8988T (cell line): Measurements from ENCODE around the gene GFRA1.
"Not testable (repeated sequence)": the region's sequence is repeated elsewhere in the genome, so short reads cannot be mapped to it uniquely, and the experiment has no call there.

ENCODE experiments used
- DNase-seq: peaks from one replicate; pipeline ENCODE4 v3.0.0; 2011

GFRA1 gene

DNA sequence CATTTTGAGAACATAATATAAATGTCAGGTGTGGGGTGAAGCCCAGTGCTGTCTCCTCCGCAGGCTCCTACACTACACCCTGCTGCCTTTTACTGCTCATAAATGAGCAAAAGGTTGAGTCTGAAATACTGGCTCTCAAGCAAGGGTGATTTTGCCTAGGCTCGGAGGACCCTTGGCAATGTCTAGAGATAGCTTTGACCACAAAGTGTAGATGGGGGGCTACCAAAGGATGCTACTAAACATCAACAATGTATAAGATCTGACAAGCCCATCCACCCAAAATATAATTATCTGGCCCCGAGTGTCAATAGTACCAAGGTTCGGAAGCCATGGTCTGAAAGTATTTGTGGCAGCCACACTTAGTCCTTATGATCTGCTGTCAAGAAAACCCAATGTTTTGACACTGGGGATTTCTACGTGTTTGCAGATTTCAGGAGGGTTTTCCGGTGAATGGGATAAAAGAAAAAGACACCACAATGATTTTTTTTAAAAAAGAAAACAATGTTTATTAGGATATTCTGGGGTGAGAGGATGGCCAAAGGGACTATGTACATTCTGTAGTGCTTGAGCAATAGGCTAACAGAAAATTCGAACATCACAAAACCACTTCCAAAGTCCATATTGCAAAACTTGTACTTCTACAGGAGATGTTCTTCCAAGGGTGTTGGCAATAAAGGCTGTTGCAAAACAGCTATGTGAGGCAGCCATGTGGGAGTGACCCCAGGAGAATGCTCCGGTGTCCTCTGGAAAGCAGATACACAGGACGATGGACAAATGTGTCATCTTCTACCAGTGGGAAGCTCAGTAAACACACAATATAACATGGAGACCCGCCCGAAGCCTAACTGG, 216.3 kb downstream of the GFRA1 start:
- DNase-seq: no peak

DNA sequence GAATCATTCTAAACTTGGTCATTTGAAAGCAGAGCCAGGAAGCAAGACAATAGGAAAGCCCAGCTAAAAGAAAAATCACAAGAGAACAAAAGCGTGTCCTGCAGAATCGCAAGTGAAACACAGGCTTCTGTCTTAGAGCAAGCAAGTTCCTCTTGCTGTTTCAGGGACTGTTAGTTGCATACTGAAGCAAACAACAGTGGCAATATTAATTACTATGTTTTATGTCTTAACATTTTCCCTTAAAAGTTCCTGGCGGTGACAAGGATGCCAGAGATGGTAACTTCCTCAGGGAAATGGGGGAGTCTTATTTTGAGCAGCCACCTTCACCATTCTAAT, 217.1 kb downstream of the GFRA1 start:
- no peak for DNase-seq

DNA sequence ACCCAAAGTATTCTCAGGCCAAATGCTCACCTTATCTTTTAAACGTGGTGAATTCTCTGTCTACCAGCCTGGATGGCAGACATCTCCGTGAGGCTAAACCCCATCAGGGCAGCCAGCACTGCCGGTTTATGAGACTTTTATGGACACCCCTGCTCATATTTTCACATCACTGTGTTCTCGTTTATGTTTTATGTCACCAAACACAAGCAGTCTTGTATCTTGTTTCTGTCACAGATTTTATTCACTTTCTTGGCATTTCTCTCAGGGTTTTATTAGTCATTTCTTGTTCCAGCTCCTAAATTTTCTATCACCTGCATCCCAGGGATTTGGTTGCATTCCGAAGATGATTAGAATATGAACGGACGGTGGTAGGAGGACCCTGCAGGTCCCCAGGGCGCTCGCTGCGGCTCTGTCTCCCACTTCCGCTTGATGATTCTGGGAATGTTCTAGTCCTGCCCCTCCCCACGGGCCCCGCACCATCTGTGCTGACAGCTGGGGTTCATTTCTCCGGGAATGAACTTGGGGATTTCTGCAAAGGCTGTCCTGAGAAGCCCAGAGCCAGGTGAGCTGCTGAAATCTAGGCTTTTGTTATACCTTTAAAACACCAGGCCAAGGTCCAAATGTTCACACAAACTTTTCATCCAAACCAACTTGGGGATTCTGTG, 217.6 kb downstream of the GFRA1 start:
- no peak for DNase-seq

DNA sequence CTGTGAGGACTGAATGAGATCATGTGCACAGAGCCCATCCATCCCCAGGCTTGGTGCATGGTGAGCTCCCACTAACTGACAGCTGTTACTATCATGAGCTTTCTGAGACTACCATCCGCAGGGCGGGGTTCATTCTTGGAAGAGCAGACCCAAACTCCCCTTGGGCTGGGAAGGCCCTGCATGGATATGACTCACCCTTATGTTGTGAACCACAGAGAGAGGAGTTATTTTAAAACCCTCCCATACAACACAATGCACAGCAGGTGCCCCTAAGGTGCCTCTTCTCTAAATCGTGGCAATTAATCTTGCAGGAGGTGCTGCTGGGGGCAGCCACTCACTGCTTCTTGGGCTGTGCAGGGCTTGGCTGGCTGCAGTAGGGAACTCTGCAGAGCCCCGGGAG, 219.1 kb downstream of the GFRA1 start:
- no peak for DNase-seq

GRCh38 chr10:116053009-116053730, 219.8 kb downstream of the GFRA1 start:
- DNase-seq: not testable (repeated sequence)

GRCh38 chr10:116052522-116052921, 220.5 kb downstream of the GFRA1 start:
- not testable (repeated sequence) for DNase-seq

- no peak for DNase-seq
Observed at GRCh38 chr10:116049974-116050304, 223.1 kb downstream of the GFRA1 start.

DNA sequence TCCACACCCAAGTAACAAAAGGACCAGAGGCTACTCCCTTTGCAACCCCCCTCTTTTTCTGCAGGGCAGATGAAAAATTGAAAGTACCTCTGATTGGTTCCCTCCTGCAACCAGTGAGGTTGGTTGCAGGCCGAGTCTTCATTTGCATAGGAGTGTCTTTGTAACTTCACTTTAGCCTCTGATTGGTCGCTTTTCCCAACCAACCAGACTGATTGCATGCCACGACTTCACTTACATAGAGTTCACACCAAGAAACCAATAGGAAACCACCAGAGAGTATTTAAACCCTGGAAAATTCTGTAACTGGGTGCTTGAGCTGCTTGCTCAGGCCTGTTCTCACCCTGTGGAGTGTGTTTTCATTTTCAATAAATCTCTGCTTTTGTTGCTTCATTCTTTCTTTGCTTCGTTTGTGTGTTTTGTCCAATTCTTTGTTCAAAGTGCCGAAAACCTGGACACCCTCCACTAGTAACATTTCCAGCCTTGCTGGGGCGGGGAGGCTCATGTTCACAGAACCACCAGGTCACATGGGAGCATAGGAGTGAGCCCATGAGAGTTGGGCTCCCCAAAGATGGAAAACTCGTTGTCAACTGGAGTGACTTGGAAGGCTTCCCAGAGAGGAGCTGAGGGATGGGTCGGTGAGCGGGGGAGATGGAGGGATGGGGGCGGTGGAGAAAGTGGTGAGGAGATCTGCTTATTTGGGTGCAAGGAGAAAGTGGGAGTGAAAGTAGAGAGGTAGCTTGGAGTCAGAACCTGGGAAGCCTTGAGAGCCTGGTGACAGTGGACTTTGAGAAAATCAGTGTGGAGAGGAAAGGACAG, 223.6 kb downstream of the GFRA1 start:
- no peak for DNase-seq

DNA sequence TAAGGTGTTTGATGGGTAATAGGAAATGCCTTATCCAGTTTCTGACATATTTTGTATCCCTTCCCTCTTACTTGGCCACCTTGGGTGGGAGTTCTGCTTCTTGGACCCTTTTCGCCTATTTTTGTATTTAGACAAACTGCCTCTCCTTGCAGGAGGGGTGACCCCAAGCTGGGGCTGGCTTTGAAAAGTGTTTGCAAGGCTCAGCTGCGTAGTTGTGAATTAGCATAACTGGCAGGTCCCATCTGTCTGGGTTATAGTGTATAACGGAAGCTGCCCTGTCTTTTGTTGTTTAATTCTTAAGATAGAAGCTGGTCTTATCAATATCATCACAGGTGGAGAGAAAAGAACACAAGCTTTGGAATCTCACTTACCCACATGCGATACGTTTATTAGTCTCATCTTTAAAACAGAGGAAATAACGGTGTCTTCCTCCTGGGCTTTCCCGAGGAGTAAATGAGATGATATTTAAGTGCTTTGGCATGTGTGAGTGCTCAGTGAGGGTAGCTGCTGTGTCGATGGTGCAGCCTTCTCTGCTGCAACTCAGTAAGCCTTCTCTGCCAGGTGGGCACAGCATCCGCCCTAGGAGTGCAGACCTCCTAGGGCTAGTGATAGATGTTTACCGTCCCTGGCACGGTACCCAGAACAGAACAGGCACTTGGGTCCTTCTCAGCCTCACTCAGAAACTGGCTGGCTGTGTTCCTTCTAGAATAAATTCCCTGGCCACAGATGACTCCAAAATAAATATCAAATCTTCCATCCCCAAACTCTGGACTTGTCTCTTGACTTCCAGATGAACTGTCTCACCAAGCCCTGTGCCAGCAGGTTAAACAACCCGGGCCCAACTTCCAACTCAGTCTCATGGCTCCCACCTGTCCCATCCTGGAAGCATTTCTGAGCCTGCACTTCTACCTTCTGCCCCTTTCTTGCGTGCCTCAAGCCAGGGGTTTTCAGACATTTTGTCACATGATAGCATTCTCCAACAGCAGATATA, 227.3 kb downstream of the GFRA1 start:
- no peak for DNase-seq

GRCh38 chr10:116044801-116045248, 228.2 kb downstream of the GFRA1 start:
- no peak for DNase-seq

DNA sequence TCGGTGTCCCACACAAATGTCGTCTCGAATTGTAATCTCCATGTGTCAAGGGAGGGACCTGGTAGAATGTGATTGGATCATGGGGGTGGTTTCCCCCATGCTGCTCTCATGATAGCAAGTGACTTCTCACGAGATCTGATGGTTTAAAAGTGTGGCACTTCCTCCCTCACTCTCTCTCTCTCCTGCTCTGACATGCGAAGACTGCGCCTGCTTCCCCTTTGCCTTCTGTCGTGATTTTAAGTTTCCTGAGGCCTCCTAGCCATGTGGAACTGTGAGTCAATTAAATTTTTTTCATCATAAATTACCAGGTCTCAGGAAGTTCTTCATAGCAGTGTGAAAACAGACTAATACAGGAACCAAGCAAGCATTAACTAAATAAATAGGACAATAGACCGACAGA, 229.1 kb downstream of the GFRA1 start:
- no peak for DNase-seq

- DNase-seq: no peak
Observed at GRCh38 chr10:116043304-116043703, 229.7 kb downstream of the GFRA1 start.

DNA sequence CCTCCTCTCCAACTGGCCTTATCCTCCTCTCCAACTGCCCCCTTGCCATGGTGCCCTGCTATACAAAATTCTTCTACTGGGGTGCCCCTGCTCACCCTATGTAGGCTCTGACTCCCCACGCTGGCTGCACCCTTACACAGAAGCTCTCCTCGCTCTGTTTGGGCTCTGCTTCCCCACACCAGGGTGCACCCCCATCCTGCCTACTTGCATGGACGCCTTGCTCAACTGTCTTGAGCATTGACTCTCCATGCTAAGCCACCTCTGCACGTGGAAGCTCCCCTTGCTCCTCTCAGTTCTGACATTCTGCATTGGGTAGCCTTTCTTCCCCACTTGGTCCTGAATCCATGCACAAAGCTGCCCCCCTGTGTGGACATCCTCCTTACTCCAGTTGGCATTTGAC, 231.1 kb downstream of the GFRA1 start:
- DNase-seq: no peak

DNA sequence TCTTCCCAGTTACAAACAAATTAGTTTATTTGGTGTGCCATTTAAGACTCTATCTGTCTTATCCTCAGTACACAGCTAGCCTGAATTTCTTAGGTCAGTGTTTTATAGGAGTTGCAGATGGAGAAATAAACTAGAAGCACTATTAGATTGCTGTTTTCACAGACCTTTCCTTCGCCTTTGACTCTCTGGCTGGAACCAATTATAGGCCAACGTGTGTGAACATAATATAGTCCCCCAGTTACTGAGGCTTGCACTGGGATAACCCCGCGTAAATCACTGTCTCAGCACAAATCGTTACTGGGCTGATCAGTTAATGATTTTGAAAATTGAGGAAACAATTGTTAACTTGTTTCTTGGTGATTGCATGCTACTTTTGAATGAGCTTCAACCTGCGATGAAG, 233.4 kb downstream of the GFRA1 start:
- no peak for DNase-seq

- no peak for DNase-seq
Observed at GRCh38 chr10:116038259-116038658, 234.7 kb downstream of the GFRA1 start.

DNA sequence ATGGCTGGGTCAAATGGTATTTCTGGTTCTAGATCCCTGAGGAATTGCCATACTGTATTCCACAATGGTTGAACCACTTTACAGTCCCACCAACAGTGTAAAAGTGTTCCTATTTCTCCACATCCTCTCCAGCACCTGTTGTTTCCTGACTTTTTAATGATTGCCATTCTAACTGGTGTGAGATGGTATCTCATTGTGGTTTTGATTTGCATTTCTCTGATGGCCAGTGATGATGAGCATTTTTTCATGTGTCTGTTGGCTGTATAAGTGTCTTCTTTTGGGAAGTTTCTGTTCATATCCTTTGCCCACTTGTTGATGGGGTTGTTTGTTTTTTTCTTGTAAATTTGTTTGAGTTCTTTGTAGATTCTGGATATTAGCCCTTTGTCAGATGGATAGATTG, 237.6 kb downstream of the GFRA1 start:
- DNase-seq: not testable (repeated sequence)

DNA sequence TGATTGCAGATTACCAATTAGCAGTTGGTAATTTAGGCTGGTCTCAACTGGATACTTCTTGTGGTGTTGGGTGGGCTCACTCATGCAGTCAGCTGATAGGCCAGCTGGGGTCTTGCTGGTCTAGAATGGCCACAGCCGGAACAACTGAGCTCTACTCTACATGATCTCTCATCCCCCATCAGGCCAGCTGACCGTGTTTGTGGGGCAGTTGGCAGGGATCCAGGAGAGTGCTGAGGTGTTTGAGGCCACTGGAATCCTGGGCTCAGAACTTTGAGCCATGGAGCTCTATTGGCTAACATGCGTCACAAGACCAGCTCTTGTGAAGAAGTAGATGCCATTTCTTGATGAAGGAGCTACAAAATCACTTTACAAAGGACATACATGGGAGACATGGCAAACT, 242.4 kb downstream of the GFRA1 start:
- DNase-seq: no peak

- DNase-seq: no peak
Observed at GRCh38 chr10:116029826-116030225, 243.2 kb downstream of the GFRA1 start.

DNA sequence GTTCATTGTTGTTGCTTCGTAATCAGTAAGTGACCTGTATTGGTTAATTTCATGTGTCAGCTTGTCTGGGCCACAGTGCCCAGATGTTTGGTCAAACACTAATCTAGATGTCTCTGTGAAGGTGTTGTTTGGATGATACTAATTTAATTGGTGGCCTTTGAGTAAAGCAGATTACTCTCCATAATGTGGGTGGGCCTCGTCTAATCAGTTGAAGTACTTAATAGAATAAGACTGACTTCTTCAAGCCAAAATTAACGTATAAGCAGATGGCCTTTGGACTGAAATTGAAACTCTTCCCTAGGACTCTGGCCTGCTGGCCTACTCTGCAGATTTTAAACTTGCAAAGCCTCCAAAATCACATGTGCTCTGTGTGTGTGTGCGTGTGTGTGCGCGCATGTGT, 245.7 kb downstream of the GFRA1 start:
- DNase-seq: no peak

DNA sequence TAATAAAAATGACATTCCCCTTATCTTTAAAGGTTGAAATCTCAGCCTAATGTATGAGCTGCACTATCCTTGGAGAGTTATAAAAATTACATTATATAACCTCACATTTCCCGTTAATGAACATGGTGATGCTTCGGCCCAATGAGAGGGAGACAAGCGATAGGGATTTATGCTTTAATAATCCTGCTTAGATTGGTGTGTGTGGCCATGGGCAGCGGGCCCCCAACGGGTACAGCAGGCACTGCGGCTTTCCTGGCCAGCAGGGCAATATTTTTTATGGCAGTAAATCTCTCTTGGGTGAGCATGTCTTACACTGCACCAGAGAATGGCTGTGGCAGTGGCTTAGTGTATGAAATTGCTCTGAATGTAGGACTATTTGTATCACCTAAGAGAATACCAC, 246.3 kb downstream of the GFRA1 start:
- no peak for DNase-seq

GRCh38 chr10:116026315-116026714, 246.7 kb downstream of the GFRA1 start:
- no peak for DNase-seq
